Measurements from ENCODE around the gene WDR5. TPM values are rescaled to one million over a fixed set of nuclear protein-coding genes. Genes with fewer than 3 reads are reported as not detected.

WDR5 gene
- polyA plus RNA-seq, 1 of the 3 experiments (the other 2 are of a cell fraction): 36.6 TPM

DNA sequence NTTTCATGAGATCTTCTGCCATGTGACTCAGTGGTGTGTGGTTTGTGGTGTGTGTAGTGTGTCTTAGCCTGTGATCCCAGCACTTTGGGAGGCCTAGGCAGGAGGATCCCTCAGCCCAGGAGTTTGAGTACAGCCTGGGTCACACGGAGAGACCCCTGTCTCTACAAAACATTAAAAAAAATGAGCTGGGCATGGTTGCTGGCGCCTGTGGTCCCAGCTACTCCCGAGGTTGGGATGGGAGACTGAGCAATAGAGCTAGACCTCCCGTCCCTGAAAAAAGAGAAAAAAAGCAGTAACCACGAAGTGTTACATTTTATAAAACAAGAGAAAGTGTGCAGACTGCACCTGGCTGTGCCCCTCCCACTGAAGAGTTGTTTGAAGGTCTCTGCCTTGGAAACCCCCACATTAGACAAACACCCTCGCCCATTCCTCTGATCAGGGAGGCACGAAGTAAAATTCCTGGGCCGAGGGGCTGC is 49.7 kb downstream of the WDR5 start:
- WGBS (ENCODE audit: low lambda C conversion rate): 45% methylated on average over 8 of the region's 8 CpGs

More for the DNA sequence above, 49.7 kb downstream of the WDR5 start:
- H3K4me1 ChIP-seq (ENCODE audit: control insufficient read depth in 1 of 2, insufficient read depth in 2 of 2, low read depth in 1 of 2, low read length in 1 of 2): no peaks in the 10 kb centered on the region; a peak in 1 of 4 replicates
- ChIA-PET CTCF (interaction anchor here (0.9 to 2.4 kb wide), 3 partner anchors 15 to 263 kb away, joined by 3 to 9 read pairs (median 4); no protein-coding TSS in a partner anchor), POLR2A (no interaction called here)
- H2AFZ ChIP-seq (ENCODE audit: low read depth): no peak overlapping the region
- H3K4me2 ChIP-seq: no peak overlapping the region
- H3K27me3 ChIP-seq (ENCODE audit: insufficient read depth): no peaks in the 10 kb centered on the region
- no peaks in the 10 kb centered on the region for H3K36me3 ChIP-seq (replicated peaks in 1 of 2; ENCODE audit: control insufficient read depth in 1 of 2, insufficient read depth in 2 of 2, low read length in 1 of 2)
- H3K4me3 ChIP-seq (ENCODE audit: low read depth in 2 of 2, low read length in 1 of 2): no peak overlapping the region
- no peaks in the 10 kb centered on the region for H4K20me1 ChIP-seq (ENCODE audit: insufficient read depth)
- TF ChIP-seq SIN3A (IDR thresholded peaks at IDR 0.05; ENCODE audit: borderline replicate concordance, low read depth, low read length) (no peak), SMC3 (IDR thresholded peaks at IDR 0.05; ENCODE audit: low read depth, low read length) (no peak), TEAD4 (IDR thresholded peaks at IDR 0.05; ENCODE audit: borderline replicate concordance, insufficient read depth) (no peak), NRF1 (IDR thresholded peaks at IDR 0.05; ENCODE audit: low read depth, low read length) (no peak), FOXJ3 (CRISPR knock-in tag; IDR thresholded peaks at IDR 0.05) (no peak), FOSL2 (IDR thresholded peaks at IDR 0.05; ENCODE audit: borderline replicate concordance, low read depth) (no peak), TCF12 (IDR thresholded peaks at IDR 0.05) (no peak), MXI1 (IDR thresholded peaks at IDR 0.05; ENCODE audit: low read depth, low read length) (no peak), EZH2phosphoT487 (IDR thresholded peaks at IDR 0.05; ENCODE audit: borderline replicate concordance, low read depth) (no peak), RXRA (IDR thresholded peaks at IDR 0.05; ENCODE audit: borderline replicate concordance, low read depth) (no peak), RCOR1 (IDR thresholded peaks at IDR 0.05; ENCODE audit: low read length) (no peak)
- TF ChIP-seq, protein P1, sequence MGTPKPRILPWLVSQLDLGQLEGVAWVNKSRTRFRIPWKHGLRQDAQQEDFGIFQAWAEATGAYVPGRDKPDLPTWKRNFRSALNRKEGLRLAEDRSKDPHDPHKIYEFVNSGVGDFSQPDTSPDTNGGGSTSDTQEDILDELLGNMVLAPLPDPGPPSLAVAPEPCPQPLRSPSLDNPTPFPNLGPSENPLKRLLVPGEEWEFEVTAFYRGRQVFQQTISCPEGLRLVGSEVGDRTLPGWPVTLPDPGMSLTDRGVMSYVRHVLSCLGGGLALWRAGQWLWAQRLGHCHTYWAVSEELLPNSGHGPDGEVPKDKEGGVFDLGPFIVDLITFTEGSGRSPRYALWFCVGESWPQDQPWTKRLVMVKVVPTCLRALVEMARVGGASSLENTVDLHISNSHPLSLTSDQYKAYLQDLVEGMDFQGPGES (IDR thresholded peaks at IDR 0.05; ENCODE audit: low read depth, low read length): no peak
- TF ChIP-seq, protein P2, sequence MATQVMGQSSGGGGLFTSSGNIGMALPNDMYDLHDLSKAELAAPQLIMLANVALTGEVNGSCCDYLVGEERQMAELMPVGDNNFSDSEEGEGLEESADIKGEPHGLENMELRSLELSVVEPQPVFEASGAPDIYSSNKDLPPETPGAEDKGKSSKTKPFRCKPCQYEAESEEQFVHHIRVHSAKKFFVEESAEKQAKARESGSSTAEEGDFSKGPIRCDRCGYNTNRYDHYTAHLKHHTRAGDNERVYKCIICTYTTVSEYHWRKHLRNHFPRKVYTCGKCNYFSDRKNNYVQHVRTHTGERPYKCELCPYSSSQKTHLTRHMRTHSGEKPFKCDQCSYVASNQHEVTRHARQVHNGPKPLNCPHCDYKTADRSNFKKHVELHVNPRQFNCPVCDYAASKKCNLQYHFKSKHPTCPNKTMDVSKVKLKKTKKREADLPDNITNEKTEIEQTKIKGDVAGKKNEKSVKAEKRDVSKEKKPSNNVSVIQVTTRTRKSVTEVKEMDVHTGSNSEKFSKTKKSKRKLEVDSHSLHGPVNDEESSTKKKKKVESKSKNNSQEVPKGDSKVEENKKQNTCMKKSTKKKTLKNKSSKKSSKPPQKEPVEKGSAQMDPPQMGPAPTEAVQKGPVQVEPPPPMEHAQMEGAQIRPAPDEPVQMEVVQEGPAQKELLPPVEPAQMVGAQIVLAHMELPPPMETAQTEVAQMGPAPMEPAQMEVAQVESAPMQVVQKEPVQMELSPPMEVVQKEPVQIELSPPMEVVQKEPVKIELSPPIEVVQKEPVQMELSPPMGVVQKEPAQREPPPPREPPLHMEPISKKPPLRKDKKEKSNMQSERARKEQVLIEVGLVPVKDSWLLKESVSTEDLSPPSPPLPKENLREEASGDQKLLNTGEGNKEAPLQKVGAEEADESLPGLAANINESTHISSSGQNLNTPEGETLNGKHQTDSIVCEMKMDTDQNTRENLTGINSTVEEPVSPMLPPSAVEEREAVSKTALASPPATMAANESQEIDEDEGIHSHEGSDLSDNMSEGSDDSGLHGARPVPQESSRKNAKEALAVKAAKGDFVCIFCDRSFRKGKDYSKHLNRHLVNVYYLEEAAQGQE (IDR thresholded peaks at IDR 0.05; ENCODE audit: low read depth, low read length): no peak
- TF ChIP-seq, protein P3, sequence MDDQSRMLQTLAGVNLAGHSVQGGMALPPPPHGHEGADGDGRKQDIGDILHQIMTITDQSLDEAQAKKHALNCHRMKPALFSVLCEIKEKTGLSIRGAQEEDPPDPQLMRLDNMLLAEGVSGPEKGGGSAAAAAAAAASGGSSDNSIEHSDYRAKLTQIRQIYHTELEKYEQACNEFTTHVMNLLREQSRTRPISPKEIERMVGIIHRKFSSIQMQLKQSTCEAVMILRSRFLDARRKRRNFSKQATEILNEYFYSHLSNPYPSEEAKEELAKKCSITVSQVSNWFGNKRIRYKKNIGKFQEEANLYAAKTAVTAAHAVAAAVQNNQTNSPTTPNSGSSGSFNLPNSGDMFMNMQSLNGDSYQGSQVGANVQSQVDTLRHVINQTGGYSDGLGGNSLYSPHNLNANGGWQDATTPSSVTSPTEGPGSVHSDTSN (IDR thresholded peaks at IDR 0.05): no peak
- TF ChIP-seq, protein P4, sequence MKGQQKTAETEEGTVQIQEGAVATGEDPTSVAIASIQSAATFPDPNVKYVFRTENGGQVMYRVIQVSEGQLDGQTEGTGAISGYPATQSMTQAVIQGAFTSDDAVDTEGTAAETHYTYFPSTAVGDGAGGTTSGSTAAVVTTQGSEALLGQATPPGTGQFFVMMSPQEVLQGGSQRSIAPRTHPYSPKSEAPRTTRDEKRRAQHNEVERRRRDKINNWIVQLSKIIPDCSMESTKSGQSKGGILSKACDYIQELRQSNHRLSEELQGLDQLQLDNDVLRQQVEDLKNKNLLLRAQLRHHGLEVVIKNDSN (IDR thresholded peaks at IDR 0.05; ENCODE audit: borderline replicate concordance, low read depth): no peak
- peak; percentile 28 for DNase-seq
- peaks cover 7% of the 10 kb centered on the region for H3F3A ChIP-seq (replicated peaks; ENCODE audit: insufficient read depth)
- no peaks in the 10 kb centered on the region for H3K9me3 ChIP-seq
- no peaks in the 10 kb centered on the region for H3K79me2 ChIP-seq (ENCODE audit: insufficient read depth)
- H3K9ac ChIP-seq: no peak overlapping the region
- no peak overlapping the region for H3K27ac ChIP-seq (ENCODE audit: low read depth in 2 of 2, low read length in 1 of 2)
- no peaks in the 10 kb centered on the region for H3K9me2 ChIP-seq
